HepG2 (cell line): Measurements from ENCODE around the gene THOC6. TPM values are rescaled to one million over a fixed set of nuclear protein-coding genes. Genes with fewer than 3 reads are reported as not detected.
A peak's percentile ranks its signal among the peaks of the same experiment; 100 is the strongest.

Experiments used
- ATM ChIP-seq: fragments of 450-650 bp; IDR thresholded peaks from 2 replicates; pipeline ENCODE4 v1.7.1; 2017; ENCODE audit warnings: mild to moderate bottlenecking, borderline replicate concordance
- DR1 ChIP-seq: sonication (generic); formaldehyde crosslinking; IDR thresholded peaks from 2 replicates; pipeline ENCODE4 v1.8.0; 2021; ENCODE audit warnings: mild to moderate bottlenecking, missing genetic modification reagents, inconsistent platforms
- HNRNPLL ChIP-seq: fragments of 200-400 bp; formaldehyde crosslinking; IDR thresholded peaks from 2 replicates; pipeline ENCODE4 v1.6.1; 2017; ENCODE audit warnings: mild to moderate bottlenecking, low read depth, low read length; ENCODE audit not compliant: poor library complexity, severe bottlenecking
- KDM1A ChIP-seq: IDR thresholded peaks from 2 replicates; pipeline ENCODE4 v1.6.1; 2016; ENCODE audit warnings: missing compliant biosample characterization
- KLF16 ChIP-seq, 2 experiments: sonication (generic) in 1 of 2; formaldehyde crosslinking in 1 of 2; IDR thresholded peaks; 2 replicates each; pipeline versions ENCODE4 v1.6.1 to v1.8.0; 2016 to 2023; ENCODE audit warnings: missing genetic modification reagents in 2 of 2, missing compliant biosample characterization in 1 of 2
- MEIS2 ChIP-seq: sonication (generic); formaldehyde crosslinking; IDR thresholded peaks from 2 replicates; pipeline ENCODE4 v1.9.0; 2021; ENCODE audit warnings: mild to moderate bottlenecking, missing genetic modification reagents
- NR2F6 ChIP-seq, 2 experiments: IDR thresholded peaks; 2 replicates each; pipeline ENCODE4 v1.6.1; 2016; ENCODE audit warnings: antibody characterized with exemption in 1 of 2, mild to moderate bottlenecking in 1 of 2
- RARA ChIP-seq: IDR thresholded peaks from 2 replicates; pipeline ENCODE4 v1.6.1; 2016; ENCODE audit warnings: missing genetic modification reagents, missing compliant biosample characterization
- RCOR2 ChIP-seq: IDR thresholded peaks from 2 replicates; pipeline ENCODE4 v1.6.1; 2016; ENCODE audit warnings: missing biosample characterization, missing genetic modification reagents
- YEATS4 ChIP-seq: sonication (generic); formaldehyde crosslinking; IDR thresholded peaks from 2 replicates; pipeline ENCODE4 v1.4.0; 2020; ENCODE audit warnings: missing genetic modification reagents, borderline replicate concordance
- ZBTB4 ChIP-seq: sonication (generic); formaldehyde crosslinking; IDR thresholded peaks from 2 replicates; pipeline ENCODE4 v1.4.0; 2020; ENCODE audit warnings: missing genetic modification reagents, mild to moderate bottlenecking, borderline replicate concordance
- ZBTB8A ChIP-seq: sonication (generic); formaldehyde crosslinking; IDR thresholded peaks from 2 replicates; pipeline ENCODE4 v1.4.0; 2020; ENCODE audit warnings: mild to moderate bottlenecking, low read depth, missing genetic modification reagents, borderline replicate concordance
- polyA plus RNA-seq, 8 experiments: library from polyadenylated mRNA; depleted of rRNA in 3 of 8; stranded (reverse) in 7 of 8; unstranded in 1 of 8; fragments of >200 nt; fragmentation: Illumina TruSeq in 4 of 8; extraction: Trizol in 4 of 8; gene quantifications; 2 replicates each; pipeline versions ENCODE4 v1.2.1 to v1.2.3, GENCODE V29; 2011 to 2016; ENCODE audit warnings: low read depth in 4 of 8, missing spikeins in 1 of 8, mixed read lengths in 1 of 8; ENCODE audit not compliant: insufficient read depth in 1 of 8
- total RNA-seq, 5 experiments: library from RNA; depleted of rRNA; stranded (reverse); fragments of >200 nt; fragmentation: Illumina TruSeq; extraction: Trizol; gene quantifications; 2 replicates each; pipeline ENCODE4 v1.2.3, GENCODE V29; 2016; ENCODE audit warnings: low read depth in 1 of 5
- TF ChIP-seq, protein P1 (sequence below): sonication (generic); formaldehyde crosslinking; IDR thresholded peaks from 2 replicates; pipeline ENCODE4 v1.5.0; 2020; ENCODE audit warnings: mild to moderate bottlenecking, missing genetic modification reagents
- TF ChIP-seq, protein P2 (sequence below): sonication (generic); formaldehyde crosslinking; IDR thresholded peaks from 2 replicates; pipeline ENCODE4 v1.8.1; 2022; ENCODE audit warnings: mild to moderate bottlenecking, missing genetic modification reagents
- TF ChIP-seq, protein P3 (sequence below): sonication (generic); formaldehyde crosslinking; IDR thresholded peaks from 2 replicates; pipeline ENCODE4 v1.8.1; 2023; ENCODE audit warnings: mild to moderate bottlenecking, moderate library complexity, missing genetic modification reagents
- TF ChIP-seq, protein P4 (sequence below): sonication (generic); formaldehyde crosslinking; IDR thresholded peaks from 2 replicates; pipeline ENCODE4 v1.4.0; 2020; ENCODE audit warnings: missing genetic modification reagents

Gene THOC6
- total and polyA plus RNA-seq, 2 of the 13 experiments (the other 11 are each of a cell fraction or from before 2014, with no cell fraction given): 32.1 to 37.0 TPM

DNA sequence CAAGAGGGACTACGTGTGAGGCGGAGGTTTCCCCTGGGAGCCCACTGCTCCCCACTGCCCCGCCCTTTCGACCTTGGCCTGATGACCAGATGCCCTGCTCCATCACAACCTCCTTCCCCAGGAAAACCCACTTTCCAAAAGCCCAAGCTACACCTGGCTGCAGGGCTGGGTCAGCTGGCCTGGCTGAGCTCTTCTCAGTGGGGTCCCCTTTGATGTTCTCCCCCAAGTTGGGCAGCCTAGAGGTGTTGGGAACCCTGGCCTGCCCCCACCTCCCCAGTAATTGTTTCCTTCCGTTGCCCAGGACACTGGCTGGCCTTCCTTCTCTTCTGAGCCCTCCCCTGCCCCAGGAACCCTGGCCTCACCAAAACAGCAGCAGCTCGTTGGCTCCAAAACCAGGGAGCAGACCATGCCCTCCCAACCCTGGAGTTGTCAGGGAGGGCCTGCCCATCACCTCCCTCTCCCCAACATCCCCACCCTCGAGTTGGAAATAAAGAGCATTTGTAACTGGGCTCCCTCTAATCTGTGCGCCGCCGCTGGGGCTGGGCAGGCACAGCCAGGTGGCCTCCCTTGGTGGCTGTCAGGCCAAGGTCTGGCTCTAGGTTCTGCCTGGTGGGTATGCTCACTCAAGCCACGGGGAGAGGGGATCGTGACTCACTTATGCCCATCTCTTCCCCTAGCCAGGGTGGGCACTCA lies 9.7 kb upstream of the THOC6 start (continued):
- TF ChIP-seq, protein P1, sequence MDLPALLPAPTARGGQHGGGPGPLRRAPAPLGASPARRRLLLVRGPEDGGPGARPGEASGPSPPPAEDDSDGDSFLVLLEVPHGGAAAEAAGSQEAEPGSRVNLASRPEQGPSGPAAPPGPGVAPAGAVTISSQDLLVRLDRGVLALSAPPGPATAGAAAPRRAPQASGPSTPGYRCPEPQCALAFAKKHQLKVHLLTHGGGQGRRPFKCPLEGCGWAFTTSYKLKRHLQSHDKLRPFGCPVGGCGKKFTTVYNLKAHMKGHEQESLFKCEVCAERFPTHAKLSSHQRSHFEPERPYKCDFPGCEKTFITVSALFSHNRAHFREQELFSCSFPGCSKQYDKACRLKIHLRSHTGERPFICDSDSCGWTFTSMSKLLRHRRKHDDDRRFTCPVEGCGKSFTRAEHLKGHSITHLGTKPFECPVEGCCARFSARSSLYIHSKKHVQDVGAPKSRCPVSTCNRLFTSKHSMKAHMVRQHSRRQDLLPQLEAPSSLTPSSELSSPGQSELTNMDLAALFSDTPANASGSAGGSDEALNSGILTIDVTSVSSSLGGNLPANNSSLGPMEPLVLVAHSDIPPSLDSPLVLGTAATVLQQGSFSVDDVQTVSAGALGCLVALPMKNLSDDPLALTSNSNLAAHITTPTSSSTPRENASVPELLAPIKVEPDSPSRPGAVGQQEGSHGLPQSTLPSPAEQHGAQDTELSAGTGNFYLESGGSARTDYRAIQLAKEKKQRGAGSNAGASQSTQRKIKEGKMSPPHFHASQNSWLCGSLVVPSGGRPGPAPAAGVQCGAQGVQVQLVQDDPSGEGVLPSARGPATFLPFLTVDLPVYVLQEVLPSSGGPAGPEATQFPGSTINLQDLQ (CRISPR knock-in tag): no peak
- no peak for TF ChIP-seq MEIS2
- 0 out of 2 replicates have a peak, but pooled peaks have one; percentile 9 for TF ChIP-seq RARA (CRISPR knock-in tag)
- TF ChIP-seq RCOR2: no peak
- TF ChIP-seq NR2F6 (IDR thresholded peaks at IDR 0.05): no peak
- 0 out of 2 replicates have a peak, but pooled peaks have one; percentile 18 for TF ChIP-seq NR2F6 (CRISPR knock-in tag; IDR thresholded peaks at IDR 0.05)
- no peak for TF ChIP-seq DR1 (CRISPR knock-in tag)
- TF ChIP-seq YEATS4: no peak
- no peak for TF ChIP-seq ZBTB8A (CRISPR knock-in tag)
- TF ChIP-seq, protein P2, sequence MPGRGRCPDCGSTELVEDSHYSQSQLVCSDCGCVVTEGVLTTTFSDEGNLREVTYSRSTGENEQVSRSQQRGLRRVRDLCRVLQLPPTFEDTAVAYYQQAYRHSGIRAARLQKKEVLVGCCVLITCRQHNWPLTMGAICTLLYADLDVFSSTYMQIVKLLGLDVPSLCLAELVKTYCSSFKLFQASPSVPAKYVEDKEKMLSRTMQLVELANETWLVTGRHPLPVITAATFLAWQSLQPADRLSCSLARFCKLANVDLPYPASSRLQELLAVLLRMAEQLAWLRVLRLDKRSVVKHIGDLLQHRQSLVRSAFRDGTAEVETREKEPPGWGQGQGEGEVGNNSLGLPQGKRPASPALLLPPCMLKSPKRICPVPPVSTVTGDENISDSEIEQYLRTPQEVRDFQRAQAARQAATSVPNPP (CRISPR knock-in tag): no peak
- TF ChIP-seq, protein P3, sequence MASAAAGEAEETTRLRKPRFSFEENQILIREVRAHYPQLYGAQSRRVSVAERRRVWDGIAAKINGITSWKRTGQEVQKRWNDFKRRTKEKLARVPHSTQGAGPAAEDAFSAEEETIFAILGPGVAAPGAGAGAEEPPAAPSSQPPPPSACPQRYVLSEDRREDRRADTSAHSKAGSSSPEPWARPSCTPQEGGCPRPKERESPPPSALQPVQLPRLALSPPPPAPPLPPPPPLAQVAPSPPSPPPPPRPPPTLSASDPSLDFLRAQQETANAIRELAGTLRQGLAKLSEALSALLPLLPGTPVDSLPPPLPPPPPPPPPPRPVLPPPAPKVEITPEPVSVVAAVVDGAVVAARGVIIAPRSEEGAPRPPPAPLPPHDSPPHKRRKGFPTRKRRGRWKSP (CRISPR knock-in tag): no peak
- TF ChIP-seq ZBTB4 (CRISPR knock-in tag): no peak
- TF ChIP-seq KDM1A (CRISPR knock-in tag): no peak
- no peak for TF ChIP-seq KLF16 (CRISPR knock-in tag; IDR thresholded peaks at IDR 0.05)
- TF ChIP-seq, protein P4, sequence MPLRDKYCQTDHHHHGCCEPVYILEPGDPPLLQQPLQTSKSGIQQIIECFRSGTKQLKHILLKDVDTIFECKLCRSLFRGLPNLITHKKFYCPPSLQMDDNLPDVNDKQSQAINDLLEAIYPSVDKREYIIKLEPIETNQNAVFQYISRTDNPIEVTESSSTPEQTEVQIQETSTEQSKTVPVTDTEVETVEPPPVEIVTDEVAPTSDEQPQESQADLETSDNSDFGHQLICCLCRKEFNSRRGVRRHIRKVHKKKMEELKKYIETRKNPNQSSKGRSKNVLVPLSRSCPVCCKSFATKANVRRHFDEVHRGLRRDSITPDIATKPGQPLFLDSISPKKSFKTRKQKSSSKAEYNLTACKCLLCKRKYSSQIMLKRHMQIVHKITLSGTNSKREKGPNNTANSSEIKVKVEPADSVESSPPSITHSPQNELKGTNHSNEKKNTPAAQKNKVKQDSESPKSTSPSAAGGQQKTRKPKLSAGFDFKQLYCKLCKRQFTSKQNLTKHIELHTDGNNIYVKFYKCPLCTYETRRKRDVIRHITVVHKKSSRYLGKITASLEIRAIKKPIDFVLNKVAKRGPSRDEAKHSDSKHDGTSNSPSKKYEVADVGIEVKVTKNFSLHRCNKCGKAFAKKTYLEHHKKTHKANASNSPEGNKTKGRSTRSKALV (CRISPR knock-in tag): 0 out of 2 replicates have a peak, but pooled peaks have one; percentile 24
- peak; percentile 16 for TF ChIP-seq HNRNPLL
- TF ChIP-seq ATM: no peak
